HL-60/S4 treated with phorbol 12-myristate 13-acetate at 8.2 ng/mL for 4 days and 3 days (cell line): ENCODE measurements around the gene NDUFB11.

ENCODE experiments used
- in situ Hi-C: fragments of 300-500 bp; cut with MboI; formaldehyde crosslinking; loops from 2 replicates; pipeline ENCODE4 v1.15.0; 2022; ENCODE audit warnings: low sequenced_read_pairs

NDUFB11 gene

GRCh38 chrX:47144626-47145394 is at the start of gene NDUFB11, which contains the start of gene RBM10:
TSS of gene NDUFB11 (minus strand) at chrX:47144702. CDS start at chrX:47144679, 23 bp downstream.
TSS of gene RBM10 (plus strand) at chrX:47145221. CDS start at chrX:47147482, 2,261 bp downstream.
- in situ Hi-C loops, result no loop called here

DNA sequence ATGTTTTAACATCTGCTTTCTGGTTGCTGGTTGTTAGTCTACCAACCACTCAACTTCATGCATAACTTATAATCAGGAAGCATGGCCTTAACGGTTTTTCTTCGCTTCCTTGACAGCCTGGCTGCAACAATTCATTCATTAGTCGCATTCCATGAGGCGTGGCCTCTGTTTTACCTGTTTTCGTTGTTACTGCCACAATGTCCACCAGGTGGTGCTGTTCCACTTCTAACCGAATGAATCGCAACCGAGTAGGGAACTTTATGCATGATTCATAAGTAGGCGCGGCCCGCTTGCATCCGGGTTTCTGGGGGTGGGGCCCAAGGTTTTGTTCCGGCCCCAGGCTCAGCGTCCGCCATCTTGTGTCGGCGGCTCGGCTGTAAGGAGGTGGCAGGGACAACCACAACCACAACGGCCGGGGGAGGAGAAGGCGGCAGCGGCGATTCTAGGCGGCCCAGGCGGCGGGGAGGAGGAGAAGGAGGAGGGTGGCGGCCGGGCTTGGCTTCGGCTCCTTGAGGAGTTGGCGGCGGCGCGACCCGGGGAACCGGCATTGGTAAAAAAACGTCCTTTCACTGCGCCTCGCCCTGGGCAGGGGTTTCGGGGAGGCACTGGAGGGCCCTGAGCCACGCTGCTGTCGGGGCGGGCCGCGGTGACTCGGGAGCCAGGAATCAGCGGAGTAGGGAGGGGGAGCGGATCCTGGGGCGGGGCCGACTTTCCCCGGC is 49.1 kb upstream of the NDUFB11 start, which contains the start of gene UBA1:
Gene UBA1 (plus strand): TSS at position 355 of the 719 bp plus-strand sequence. CDS start 4,974 bp downstream, outside the sequence.
- in situ Hi-C loops, result loop anchor here (25.0 kb wide), 1 partner anchor 194 kb away; no protein-coding TSS in a partner anchor

- in situ Hi-C loops, result loop anchor here (25.0 kb wide), 1 partner anchor 195 kb away; no protein-coding TSS in a partner anchor
Observed at GRCh38 chrX:47191806-47192401, 47.4 kb upstream of the NDUFB11 start.

GRCh38 chrX:47191331-47191730 is 46.8 kb upstream of the NDUFB11 start:
- in situ Hi-C loops, result loop anchor here (25.0 kb wide), 1 partner anchor 196 kb away; no protein-coding TSS in a partner anchor

DNA sequence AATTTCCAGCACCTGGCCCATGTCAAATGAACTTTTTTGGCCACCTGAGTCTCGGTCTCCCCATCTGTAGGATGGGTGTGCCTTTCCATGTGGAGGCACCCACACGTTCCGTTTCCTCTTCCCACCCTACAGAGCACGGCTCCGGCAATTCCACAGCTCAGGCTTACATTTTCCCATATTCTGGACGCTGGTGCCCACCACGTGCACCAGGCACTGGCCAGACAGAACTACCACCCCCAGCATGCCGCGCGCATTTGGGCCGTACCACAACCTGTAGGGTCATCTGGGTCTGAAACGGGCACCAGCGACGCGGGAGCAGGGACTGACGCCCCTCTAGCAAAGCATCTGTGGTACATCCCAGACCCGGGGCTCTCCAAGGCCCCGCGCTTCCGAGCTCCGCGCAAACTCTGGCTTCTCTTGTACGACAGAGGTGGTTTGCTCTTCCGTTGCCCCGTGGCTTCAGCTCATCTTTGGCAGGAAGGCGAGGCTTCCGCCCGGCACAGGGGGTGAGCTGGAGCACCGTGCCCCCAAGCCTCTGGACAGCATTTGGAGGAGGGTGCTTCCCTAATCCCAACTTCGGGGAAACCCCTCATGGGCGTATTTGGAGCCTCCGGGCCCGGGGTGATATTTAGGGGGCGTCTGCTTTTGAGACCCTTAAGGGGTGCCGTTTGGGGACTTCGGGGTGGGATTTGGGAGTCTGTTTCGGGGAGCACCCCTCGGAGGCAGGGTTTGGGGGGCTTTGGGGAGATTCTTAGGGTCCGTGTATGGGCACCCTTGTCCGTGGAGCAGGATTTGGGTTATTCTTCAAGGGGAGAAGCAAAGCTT is 46.2 kb upstream of the NDUFB11 start:
- in situ Hi-C loops, result loop anchor here (25.0 kb wide), 1 partner anchor 197 kb away; no protein-coding TSS in a partner anchor

GRCh38 chrX:47189906-47190305 is 45.4 kb upstream of the NDUFB11 start:
- in situ Hi-C loops, result loop anchor here (25.0 kb wide), 1 partner anchor 197 kb away; no protein-coding TSS in a partner anchor

GRCh38 chrX:47187106-47187677 is 42.7 kb upstream of the NDUFB11 start:
- in situ Hi-C loops, result loop anchor here (25.0 kb wide), 1 partner anchor 200 kb away; no protein-coding TSS in a partner anchor

DNA sequence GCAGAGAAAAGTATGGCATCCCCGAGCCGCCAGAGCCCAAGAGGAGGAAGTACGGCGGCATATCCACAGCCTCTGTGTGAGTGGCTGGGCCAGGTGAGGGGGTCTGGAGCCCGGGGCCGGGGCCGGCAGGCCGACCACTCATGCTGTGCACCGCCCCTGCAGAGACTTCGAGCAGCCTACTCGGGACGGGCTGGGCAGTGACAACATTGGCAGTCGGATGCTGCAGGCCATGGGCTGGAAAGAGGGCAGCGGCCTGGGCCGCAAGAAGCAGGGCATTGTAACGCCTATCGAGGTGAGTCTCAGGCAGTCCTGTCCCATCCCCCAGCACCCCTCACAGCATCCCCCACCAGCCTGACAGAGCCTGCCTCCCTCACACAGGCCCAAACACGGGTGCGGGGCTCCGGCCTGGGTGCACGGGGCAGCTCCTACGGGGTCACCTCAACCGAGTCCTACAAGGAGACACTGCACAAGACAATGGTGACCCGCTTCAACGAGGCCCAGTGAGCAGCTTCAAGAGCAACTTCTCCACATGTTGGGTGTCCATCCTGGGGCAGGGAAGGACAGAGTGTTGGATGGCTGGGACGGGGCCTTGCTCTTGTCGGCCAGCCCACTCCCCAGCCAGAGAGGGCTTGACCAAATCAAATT is 41.7 kb upstream of the NDUFB11 start:
- in situ Hi-C loops, result loop anchor here (25.0 kb wide), 1 partner anchor 201 kb away; no protein-coding TSS in a partner anchor

- in situ Hi-C loops, result loop anchor here (25.0 kb wide), 1 partner anchor 202 kb away; no protein-coding TSS in a partner anchor
Observed at GRCh38 chrX:47185241-47185640, 40.7 kb upstream of the NDUFB11 start.

DNA sequence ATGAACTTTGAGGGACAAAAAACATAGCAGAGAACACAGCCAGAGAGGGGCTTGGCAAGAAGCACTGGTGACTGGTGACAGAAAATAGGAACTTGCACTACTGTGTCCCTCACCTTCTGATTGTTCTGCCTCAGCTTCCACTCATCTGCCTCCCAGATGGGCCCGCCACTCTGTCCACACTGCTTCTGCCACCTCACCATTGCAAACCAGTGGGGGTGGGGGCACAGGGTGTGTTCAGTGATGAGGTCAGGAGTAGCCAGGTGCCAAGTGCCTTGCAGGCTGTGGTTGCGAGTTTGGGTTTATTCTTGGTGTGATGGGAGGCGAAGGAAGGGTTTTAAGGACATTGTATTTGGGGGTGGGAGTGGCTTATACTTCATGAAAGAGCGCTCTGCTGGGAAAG is 40.0 kb upstream of the NDUFB11 start:
- in situ Hi-C loops, result loop anchor here (25.0 kb wide), 1 partner anchor 203 kb away; no protein-coding TSS in a partner anchor

- in situ Hi-C loops, result loop anchor here (25.0 kb wide), 1 partner anchor 205 kb away; no protein-coding TSS in a partner anchor
Observed at GRCh38 chrX:47182106-47182700, 37.7 kb upstream of the NDUFB11 start.

- in situ Hi-C loops, result loop anchor here (25.0 kb wide), 1 partner anchor 206 kb away; no protein-coding TSS in a partner anchor
Observed at GRCh38 chrX:47181301-47181700, 36.8 kb upstream of the NDUFB11 start.

- in situ Hi-C loops, result loop anchor here (25.0 kb wide), 1 partner anchor 207 kb away; no protein-coding TSS in a partner anchor
Observed at GRCh38 chrX:47180346-47180745, 35.8 kb upstream of the NDUFB11 start.

GRCh38 chrX:47179928-47180255 is 35.4 kb upstream of the NDUFB11 start:
- in situ Hi-C loops, result loop anchor here (25.0 kb wide), 1 partner anchor 207 kb away; no protein-coding TSS in a partner anchor

- in situ Hi-C loops, result loop anchor here (25.0 kb wide), 1 partner anchor 208 kb away; no protein-coding TSS in a partner anchor
Observed at GRCh38 chrX:47179221-47179927, 34.9 kb upstream of the NDUFB11 start.

DNA sequence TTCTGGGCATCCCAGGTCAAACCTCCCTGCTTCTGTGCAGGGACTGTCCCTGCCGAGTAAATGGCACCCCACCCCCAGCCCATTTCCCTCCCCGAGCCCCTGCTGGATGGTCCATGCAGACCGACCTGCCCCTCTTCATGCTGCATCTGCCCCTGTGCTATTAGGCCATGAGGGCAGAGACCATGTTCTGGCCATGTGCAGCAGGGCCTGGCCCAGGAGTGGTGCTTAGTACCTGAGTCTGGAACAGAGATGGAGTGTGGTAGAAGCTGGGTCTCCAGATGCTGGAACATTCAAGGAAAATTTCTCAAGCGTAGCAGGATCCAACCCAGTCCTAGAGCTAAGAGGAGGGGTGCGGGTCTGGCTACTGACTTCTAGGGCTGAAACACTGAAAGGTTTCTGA is 33.8 kb upstream of the NDUFB11 start:
- in situ Hi-C loops, result loop anchor here (25.0 kb wide), 1 partner anchor 209 kb away; no protein-coding TSS in a partner anchor

- in situ Hi-C loops, result loop anchor here (25.0 kb wide), 1 partner anchor 210 kb away; no protein-coding TSS in a partner anchor
Observed at GRCh38 chrX:47177079-47177478, 32.6 kb upstream of the NDUFB11 start.
